ACHN (cell line): ENCODE results near the gene NFIA.

Experiments
- DNase-seq: peaks from one replicate; pipeline ENCODE4 v3.0.0-alpha.2; 2015
- in situ Hi-C: cut with HindIII; loops from 2 replicates; pipeline ENCODE4 v1.10.0; 2017; ENCODE audit warnings: low sequenced_read_pairs, low pct_ligation_motif_present, low pct_unique_long_range_greater_than_20kb

Gene NFIA

DNA sequence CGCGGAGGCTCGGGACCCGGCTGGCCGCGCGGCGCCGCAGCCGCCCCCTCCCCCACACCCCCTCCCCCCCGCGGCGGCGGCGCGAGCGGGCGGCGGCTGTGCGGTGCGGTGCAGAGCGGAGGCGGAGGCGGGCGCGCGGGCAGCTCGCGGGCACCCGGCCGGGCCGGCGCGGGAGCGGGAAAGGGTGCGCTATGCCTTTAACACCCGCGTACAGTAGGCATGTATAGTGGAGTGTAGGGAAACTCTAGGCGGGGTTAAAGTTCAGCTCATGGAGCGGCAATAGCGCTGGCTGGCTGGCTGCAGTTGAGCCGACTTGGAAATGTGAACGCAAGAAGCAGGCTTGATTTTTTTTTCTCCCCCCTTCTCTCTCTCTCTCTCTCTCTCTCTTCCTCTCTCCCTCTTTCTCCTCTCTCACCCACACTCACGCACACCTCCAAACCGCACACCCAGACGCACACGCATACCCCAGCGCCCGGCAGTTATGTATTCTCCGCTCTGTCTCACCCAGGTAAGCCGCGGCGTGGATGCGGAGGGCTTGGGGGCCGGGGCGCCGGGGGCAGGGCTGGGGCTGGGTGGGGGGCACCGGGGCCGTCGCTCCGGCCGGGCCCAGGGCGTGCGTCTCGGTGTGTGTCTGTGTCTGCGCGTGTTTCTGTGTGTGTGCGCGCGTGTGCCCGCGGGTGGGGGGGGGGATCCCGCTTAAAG, at the start of gene NFIA:
Gene NFIA, plus strand, starts transcription at position 251 of the 702 bp plus-strand sequence.
- peak; percentile 70 for DNase-seq
- in situ Hi-C loops: no loop called here

DNA sequence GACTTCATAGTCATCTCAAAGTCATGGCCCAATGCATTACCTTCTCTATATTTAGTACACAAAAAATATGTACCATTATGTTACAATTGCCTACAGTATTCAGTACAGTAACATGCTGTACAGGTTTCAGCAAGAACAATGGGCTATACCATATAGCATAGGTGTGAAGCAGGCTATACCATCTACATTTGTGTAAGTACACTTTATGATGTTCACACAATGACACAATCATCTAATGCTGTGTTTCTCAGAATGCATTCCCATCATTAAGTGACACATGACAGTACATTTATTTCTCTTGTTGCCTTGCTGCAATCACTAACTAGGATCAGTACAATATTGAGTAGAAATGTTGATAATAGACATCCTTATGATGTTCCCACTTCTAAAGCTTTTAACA, 46.5 kb upstream of the NFIA start:
- in situ Hi-C loops: no loop called here

DNA sequence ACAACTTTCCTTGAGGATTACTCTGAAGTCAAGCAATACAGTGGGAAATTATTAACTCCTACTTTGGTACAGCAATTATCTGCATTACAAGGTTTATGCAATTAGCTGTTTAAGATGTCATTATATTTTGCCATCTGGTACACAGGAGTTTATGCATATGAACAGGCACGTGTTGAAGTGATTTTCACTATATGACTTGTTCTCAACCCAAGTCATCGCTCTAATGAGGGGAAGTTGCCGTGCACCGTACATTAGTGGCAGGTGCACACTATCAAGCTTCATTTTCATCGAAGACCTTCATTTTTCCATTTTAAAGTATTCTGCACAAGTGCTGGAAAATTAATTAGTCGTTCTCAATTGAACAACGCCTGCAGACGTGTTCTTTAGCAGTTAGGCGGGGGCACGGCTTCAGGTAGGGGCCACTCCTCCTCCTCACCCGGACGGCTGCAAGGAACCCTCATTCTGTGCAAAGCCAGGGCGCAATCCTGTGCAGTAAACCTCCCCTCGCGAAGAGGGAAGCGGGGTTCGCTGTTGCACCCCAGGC, 39.8 kb upstream of the NFIA start:
- in situ Hi-C loops: no loop called here

More for the DNA sequence above, 46.5 kb upstream of the NFIA start:
- DNase-seq: no peak

DNA sequence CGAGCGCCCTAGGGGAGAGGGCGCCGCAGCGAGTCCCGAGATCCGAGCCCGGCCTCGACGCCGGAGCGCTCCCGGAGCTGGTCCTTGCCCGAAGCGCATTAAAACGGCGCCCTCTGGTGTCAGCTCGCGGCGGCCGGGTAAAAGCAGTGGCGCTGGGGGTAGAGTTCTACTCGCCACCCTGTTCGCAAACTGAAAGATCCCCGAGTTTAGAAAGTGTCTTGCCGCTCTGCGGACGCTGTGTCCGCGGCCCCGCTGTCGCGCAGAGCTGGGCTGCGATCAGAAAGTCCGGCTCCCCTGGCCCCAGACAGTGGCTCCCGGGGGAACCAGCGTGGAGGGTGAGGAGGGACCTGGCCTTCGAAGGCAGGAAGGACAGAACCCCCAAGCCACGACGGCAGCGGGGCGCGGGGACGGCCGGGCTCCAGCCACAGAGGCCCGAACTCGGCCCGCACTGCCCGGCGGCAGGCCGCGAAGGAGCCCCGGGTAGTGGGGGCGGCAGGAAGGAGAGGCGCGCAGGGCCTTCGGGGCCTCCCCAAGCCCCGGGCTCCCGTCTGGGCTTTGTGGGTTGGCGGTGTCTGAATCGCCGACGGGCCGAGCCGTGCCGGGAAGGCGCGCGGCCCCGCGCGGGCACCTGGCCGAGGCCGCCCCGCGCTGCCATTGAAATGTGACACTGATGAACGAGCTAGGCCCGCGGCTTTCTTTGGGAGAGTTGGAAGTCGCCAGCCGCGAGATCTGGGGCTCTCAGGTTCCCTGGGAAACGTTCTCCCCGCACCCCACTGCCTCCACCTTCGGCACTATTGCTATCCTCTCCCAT, 39.1 kb upstream of the NFIA start:
- DNase-seq: peak; percentile 56

More for the DNA sequence above, 39.8 kb upstream of the NFIA start:
- no peak for DNase-seq

DNA sequence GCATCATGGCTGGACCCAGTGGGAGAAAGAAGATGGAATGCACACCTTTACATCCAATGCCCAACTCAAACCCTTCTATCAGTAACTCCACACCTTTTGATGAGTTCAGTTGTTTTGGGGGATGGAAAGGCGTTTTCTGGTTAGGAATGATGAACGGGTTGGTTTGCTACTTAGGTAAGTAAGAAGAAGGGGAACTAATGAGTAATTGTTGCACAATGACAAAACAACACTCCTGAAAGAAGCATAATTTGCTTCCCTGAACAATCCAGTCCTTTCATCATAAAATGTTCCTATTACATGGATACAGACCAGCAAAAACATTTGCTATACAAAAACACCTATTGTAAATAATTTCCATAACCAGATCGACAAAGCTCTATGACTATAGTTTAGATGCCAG, 35.9 kb upstream of the NFIA start:
- DNase-seq: no peak
- in situ Hi-C loops: no loop called here

More for the DNA sequence above, 39.1 kb upstream of the NFIA start:
- in situ Hi-C loops: no loop called here

DNA sequence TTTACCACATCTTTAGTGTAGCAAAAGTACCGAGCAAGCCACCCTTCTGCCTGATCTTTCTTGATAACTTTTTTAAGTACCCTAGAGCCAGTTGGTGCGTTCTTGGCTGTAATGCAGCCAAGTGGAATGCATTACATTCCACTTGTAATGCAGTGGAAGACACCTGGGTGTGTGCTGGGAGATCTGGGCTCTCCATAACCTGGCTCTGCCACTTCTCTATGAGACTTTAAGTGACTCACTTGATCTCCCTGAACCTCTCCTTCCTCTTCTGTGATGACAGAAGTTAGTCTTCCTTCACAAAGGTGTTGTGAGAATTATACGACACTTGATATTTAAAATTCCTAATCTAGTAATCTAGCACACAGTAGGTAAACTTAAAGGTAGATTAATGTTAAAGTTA, 35.3 kb upstream of the NFIA start:
- in situ Hi-C loops: no loop called here
- no peak for DNase-seq

DNA sequence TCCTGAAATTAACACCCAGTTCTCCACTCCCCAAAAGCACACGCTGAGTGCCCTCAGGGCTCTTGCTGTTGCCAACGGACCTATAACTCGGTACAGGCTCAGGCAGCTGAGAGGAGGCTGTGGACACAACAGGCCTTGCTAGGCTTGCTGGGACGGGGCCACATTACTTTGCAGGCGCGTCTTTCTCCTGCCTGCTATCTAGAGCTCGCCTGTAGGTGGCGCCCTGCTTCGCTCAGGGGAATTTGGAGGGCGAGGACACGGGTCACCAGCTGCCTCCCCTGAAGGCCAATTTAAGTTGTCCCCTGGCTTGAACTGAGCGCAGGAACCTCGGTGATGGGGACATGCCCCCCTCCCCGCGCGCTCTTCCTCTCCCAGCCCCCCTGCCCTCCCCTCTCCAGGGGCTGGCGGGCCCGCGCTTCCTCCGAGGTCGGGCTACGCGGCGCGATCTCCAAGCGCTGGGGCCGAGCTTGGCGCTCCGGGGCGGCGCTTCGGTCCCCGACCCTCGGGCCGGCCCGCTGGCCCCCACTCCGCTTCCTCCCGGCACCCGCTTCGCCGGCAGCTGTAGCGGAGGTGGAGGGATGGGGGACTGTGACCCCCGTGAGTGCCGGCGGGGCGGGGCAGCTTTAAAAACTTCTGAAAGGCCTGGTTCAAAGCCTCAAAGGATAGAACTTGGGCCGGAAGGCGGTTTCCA, 32.4 kb upstream of the NFIA start:
- peak; percentile 76 for DNase-seq
- in situ Hi-C loops: no loop called here

DNA sequence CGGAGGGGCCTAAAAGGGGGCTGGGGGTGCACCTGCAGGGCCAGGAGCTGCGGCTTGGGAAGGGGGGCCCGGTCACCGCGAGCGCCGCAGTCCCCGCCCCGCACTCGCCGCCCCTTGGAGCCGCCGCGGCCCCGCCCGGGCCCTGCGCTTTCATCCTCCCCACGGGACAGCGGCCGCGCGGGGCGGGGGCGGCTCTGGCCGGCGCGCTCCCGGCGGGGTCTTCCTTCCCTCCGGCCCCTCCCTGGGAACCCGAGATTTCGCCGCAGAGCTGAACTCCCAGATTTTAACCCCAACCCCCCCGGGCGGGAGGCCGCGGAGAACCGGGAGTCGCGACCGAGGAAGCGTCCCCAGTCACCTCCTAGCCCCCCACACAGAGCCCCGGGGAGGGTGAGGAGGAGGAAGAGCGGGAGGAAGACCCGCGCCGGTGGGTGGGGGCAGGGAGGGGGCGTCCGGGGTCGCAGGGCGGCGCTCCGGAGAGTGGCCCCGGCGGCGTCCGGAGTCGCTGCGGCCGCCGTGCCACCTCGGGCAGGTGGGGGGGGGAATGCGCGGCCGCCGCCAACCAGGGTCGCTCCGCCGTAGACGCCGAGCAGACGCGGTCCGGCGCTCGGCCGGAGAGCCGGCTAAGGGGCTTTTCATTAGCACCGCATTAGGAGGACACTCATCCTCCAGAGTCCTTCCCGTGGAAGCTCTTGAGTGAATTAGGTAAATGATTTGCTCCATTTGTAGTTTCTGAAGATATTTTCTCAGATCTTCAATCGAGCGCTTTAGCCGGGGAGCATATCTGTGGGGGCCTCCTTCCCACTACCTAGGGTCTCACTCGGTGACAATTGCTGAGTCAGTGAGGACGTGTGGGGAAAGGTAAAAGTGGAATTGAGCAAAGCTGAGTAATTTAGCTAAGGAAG, 31.6 kb upstream of the NFIA start:
- in situ Hi-C loops: no loop called here

DNA sequence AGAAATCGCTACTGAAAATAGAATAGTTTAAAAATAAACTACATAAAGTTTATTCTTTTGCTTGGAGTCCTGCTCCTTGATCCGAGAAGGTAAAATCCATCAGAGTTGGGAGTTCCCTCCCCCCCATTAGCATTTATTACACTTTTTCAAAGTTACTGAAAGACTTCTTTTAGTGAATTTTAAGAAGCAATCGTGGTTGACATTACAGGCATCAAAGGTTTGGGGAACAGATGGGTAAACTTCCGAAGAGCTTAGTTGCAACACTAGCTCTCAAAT, 31.0 kb upstream of the NFIA start:
- no peak for DNase-seq
- in situ Hi-C loops: no loop called here

More for the DNA sequence above, 31.6 kb upstream of the NFIA start:
- peak; percentile 17 for DNase-seq

DNA sequence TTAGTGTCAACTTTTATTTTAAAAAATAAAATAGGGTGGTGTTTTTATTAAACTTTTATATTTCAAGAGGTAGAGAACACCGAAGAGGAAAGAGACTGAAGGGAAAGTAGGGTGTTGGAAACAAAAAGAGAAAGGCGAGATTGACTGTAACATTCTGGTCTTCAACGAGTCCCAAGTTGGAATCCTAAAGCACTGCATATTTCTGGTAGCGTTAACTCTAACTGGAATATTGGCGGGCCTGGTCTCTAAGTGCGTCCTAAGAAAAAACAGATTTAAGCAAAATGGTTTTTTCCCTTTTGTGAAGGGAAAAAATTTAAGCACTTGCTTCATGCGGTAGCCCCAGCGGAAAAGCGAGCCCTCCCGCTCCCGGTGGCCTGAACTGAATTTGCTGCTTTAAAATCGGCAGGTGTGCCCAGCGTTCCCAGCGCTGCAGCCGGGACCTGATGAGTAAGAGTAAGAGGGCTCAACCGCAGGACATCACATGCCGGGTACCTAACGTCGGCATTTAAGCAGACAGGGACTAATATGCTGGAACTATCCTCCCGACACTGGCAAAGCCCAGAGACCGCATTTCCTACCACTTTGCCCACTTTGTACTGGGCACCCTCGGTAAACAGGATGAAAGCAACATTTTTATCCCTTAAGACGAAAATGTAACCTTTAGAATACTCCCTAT, 30.5 kb upstream of the NFIA start:
- in situ Hi-C loops: no loop called here
- DNase-seq: no peak

DNA sequence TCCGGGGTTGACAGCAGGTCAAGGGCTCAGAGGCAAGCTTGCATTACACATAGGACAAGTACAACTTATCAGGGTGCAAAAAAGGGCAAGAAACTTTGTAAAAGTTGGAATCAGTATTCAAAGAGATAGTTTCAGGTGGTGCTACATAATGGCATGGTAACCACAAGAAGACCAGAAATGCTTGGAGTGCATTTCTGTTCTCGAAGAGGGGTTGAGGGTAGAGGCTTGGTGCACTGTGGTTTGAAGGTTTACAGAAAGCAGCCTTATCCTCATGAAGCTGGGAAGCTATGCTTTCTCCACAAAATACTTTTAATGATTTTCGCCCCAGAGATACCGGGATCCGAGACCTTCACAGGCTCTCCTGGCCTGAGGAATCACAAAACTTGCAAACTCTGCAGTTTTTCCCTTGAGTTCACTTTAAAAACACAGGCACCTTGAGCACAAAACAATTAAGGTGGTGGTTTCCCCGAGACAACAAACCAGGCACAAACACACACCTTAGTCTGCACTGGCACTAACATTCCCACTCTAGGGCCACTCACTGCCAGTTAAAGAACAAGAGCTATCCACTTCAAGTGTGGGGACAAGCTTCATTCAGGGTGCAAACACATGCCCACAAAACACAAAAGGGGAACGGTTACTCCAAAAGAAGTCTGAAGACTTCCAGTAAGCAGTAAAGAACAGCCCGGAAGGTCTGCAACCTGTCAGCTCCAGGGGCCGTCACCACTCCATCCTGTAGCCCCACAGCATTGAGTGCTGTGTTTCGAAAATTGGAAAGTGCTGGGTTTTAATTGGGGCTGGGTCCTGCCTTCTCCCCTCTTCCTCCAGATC, 29.8 kb upstream of the NFIA start:
- in situ Hi-C loops: no loop called here
- no peak for DNase-seq

DNA sequence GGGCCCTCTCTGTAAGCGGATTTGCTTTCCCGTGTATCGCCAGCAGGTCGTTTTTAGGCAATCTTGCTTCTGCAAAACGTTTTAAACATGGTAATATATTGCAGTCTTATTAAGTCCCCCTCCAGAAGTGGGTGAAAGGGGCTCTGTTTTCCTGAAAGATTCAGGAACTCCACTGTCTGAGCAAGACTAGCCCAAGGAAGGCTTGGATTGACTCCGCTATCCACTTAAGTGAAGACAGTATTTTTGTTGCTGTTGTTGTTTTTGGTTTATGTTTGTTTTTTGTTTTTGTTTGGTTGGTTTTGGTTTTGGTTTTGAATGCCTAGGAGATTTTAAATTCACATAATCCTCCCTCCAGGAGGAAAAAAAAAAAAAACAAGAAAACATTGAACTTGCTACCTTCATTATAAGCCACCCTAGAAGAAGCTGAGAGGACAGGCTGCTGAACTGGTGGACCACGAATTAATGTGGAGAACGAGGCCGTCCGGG, 29.1 kb upstream of the NFIA start:
- DNase-seq: no peak
- in situ Hi-C loops: no loop called here

DNA sequence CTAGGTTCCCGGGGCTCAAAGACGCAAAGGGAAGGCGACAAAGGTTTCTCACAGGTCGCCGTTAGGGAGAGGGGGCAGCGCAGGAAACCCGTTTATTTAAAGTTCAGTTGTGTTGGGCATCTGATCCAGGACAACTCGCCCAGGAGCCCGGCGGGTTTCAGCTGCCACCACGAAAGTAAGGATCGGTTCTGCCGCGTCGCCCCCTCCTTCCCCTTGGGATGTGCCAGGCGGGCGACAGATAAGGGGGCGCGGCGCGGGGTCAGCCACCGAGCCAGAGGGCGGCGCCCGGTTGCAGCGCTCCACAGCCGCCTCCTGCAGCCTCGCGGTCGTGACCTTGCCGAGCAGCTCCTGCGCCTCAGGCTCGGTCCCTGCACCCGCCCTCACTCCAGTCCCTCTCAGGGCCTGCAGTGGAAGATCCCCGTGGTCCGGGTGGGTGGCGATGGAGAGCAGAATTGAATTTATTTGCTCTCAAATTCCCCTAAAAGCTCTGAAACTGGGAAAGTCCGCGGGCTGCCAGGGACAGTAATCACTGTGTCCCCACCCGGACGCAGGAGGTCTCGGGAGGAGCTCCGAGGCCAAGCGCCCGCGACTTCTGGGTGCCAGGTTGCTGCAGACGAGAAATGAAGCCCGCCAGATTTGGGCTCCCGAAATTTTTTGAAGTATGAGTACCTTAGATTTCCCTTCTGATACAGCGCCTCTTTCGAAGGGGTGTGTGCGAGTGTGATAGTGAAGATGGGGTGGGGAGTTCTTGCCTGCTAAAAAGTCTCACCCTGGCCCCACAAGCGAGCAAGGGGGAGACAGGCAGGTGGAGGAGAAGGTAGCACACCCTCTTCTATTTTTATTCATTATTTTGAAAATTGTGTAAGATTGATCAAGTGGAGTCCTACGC, 28.4 kb upstream of the NFIA start:
- DNase-seq: no peak
- in situ Hi-C loops: no loop called here

DNA sequence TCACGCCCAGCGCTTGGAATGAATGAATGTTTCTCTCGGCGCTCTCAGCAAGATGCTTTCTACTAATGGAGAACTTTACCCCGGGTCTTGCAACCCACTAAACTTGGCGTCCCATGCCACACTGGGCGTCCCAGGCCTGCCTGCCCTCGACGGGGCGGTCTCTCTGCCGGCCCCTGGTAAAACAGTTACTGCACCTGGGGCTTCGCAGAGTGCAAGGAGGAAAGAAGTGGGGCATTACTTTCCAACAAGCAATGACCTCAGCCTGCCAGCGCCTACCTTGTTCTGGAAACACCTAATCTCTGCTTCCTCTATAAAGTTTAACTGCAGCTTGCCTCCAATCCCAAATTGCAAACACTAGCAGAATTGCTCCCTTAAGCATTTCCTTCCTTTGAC, 27.8 kb upstream of the NFIA start:
- DNase-seq: no peak
- in situ Hi-C loops: no loop called here

DNA sequence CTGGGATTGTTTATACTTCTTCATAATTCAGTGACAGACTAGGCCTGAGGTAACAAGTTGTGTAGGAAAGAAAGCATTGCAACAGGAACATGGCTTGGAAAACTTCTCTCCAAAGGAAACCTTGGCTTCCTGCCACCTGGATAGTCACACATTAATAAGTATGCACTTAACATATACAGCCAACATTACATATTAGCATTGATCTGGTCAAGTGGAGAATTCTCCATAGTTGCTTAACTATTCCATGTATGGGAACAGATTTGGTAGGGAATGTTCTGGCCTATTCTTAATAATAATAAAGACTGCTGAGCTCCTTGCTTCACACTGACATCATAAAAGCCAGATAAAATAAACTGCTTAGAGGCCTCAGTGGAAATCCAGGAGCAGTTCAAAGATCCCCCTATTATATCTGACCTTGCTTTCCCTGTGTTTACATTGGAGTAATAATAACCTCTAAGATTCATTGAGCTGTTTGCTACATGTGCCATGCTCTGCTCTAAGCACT, 27.2 kb upstream of the NFIA start:
- DNase-seq: no peak
- in situ Hi-C loops: no loop called here

DNA sequence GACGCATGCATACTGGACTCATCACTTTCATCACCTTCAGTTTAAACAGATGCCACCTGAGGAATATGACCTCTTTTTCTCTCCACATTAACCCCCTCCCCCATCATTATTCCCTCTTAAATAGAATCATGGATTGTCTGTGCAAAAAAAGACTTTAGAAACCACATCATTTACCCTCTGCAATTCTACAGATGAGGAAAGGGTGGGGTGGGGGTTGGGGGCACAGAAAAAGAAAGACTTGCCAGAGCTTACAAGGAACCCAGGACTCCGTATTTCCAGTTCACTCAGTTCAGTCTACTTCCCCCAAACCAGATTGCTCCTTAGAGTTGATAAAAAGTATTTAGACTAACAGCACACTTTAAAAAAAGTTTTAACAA, 26.2 kb upstream of the NFIA start:
- in situ Hi-C loops: no loop called here
- no peak for DNase-seq
